Measurements from ENCODE around the gene USP7.
A peak's percentile ranks its signal among the peaks of the same experiment; 100 is the strongest.
"Not testable (repeated sequence)": the region's sequence is repeated elsewhere in the genome, so short reads cannot be mapped to it uniquely, and the experiment has no call there.

The USP7 gene

GRCh38 chr16:8963821-8964441 is at the start of gene USP7:
Gene USP7 (minus strand): TSS chr16:8963906. CDS start chr16:8963285, 621 bp downstream.
- peak; percentile 94 for DNase-seq

- no peak for DNase-seq
Observed at GRCh38 chr16:9013508-9013864, 49.8 kb upstream of the USP7 start.

GRCh38 chr16:9012848-9013507 is 49.3 kb upstream of the USP7 start:
- DNase-seq, result no peak

- no peak for DNase-seq
Observed at GRCh38 chr16:9012330-9012729, 48.6 kb upstream of the USP7 start.

GRCh38 chr16:9008601-9009260 is 45.0 kb upstream of the USP7 start:
- peak; percentile 68 for DNase-seq

GRCh38 chr16:9007177-9007794 is 43.6 kb upstream of the USP7 start:
- no peak for DNase-seq

- no peak for DNase-seq
Observed at GRCh38 chr16:9004183-9004582, 40.5 kb upstream of the USP7 start.

- DNase-seq, result no peak
Observed at GRCh38 chr16:9003763-9004162, 40.1 kb upstream of the USP7 start.

GRCh38 chr16:9003322-9003721 is 39.6 kb upstream of the USP7 start:
- no peak for DNase-seq

- DNase-seq, result peak; percentile 7
Observed at GRCh38 chr16:9002042-9002441, 38.3 kb upstream of the USP7 start.

GRCh38 chr16:9000664-9001063 is 37.0 kb upstream of the USP7 start:
- DNase-seq, result no peak

GRCh38 chr16:8999800-9000199 is 36.1 kb upstream of the USP7 start:
- DNase-seq, result no peak

- no peak for DNase-seq
Observed at GRCh38 chr16:8998108-8998507, 34.4 kb upstream of the USP7 start.

GRCh38 chr16:8996891-8997290 is 33.2 kb upstream of the USP7 start:
- no peak for DNase-seq

GRCh38 chr16:8990445-8990844 is 26.7 kb upstream of the USP7 start:
- DNase-seq, result no peak

- DNase-seq, result no peak
Observed at GRCh38 chr16:8989099-8989878, 25.6 kb upstream of the USP7 start.

GRCh38 chr16:8986818-8987191 is 23.1 kb upstream of the USP7 start:
- DNase-seq, result no peak

- no peak for DNase-seq
Observed at GRCh38 chr16:8986111-8986510, 22.4 kb upstream of the USP7 start.

GRCh38 chr16:8982816-8983215 is 19.1 kb upstream of the USP7 start:
- no peak for DNase-seq

GRCh38 chr16:8981901-8982300 is 18.2 kb upstream of the USP7 start:
- not testable (repeated sequence) for DNase-seq

- DNase-seq, result not testable (repeated sequence)
Observed at GRCh38 chr16:8976189-8976588, 12.5 kb upstream of the USP7 start.

- no peak for DNase-seq
Observed at GRCh38 chr16:8975039-8975438, 11.3 kb upstream of the USP7 start.

Measured in activated CD4-positive, alpha-beta T cell treated with anti-CD3 and anti-CD28 coated beads, Interleukin-2, amount 50 U/mL, for 16 hours (primary cell).